Measurements from ENCODE around the gene CBFA2T2.
A peak's percentile ranks its signal among the peaks of the same experiment; 100 is the strongest.
"Not testable (repeated sequence)": the region's sequence is repeated elsewhere in the genome, so short reads cannot be mapped to it uniquely, and the experiment has no call there.

CBFA2T2 gene

DNA sequence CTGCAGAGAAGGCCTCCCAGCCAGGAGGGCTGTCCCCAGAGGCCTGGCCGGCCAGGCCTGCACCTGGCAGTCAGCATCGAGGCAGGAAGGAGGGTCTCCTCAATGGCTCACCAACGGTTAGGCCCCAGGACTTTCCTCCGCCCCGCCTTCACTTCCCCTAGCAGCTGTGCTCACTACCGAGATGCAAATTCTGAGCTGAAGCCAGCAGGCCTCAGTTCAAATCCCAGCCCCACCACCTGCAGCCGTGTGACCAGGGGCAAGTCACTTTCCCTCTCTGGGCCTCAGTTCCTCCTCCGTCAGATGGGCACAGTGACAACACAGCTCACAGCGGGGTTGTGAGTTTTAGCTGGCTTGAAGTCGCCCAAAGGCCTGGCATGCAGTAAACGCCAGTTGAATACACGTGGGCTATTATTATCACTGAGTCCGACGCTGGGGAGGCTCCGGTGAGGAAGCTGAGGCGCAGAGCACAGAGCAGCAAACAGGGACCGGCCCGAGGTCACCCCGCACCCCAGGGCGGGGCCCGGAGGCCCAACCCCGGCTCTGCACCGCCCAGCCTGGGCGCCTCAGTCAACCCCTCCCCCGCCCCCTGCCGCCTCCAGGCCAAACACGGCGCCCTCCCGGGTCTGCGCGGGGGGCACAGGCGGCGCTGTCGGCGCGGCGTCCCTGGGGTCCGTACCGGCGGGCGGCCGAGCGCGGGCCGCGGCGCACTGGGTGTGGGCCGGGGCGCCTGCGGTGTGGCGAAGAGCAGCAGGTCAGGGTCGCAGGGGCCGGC is 195.6 kb downstream of the CBFA2T2 start:
- peak; percentile 83 for DNase-seq

DNA sequence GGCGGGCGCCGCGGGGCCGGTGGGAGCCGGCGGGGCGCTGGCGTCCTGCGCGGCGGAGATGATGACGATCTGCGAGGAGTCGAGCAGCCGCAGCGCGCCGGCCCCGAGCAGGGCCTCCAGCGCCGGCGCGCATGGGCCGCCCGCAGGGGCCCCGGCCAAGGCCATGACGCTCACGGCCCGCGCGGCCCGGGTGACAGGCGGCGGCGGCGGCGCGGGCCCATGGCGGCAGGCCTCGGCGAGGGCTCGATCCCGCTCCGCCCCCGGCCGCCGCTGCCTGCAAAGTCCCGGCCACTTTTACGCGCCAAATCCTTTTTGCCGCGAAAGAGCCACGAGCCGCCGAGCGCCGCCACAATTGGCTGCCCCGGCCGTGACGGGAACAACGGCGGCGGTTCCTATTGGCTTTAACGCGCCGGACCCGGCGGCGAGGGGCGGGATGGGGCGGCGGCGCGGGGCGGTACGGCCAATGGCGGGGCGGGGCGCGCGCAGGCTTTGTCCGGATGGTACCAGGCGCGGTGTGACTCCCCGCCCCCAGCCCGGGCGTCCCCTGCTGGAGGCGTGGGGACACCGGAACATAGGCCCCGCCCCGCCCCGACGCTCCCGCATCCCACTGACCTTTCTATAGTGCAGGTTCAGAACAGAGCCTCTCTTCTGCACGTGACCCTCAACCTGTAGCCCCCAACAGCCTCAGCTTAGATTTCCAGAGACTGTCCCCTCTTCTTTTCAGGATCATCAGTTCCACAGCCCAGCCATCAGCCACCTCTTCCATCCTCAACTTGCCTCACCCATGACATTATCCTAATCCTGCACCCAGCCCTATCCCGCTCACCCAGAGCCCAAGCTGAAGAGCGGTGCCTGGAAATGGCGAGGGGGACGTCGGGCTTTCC is 196.4 kb downstream of the CBFA2T2 start, which contains the start of gene E2F1:
E2F1 (minus strand) TSS at position 286 of the 884 bp plus-strand sequence; CDS start at position 165, 121 bp downstream.
- peak; percentile 98 for DNase-seq

DNA sequence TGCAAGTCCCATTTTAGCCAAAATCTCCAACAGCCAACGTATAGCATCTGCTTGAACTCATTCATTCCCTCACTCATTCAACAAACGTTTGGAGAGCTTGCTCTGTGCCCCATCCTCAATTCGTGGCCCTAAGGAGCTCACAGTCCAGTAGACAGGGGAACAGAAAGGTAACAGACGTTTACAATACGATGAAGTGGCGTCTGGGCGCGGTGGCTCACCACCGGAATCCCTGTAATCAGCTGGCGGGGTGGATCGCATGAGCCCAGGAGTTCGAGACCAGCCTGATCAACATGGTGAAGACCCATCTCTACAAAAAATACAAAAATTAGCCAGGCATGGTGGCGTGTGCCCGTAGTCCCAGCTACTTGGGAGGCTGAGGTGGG is 197.1 kb downstream of the CBFA2T2 start:
- DNase-seq: no peak

GRCh38 chr20:33687370-33687915 is 197.5 kb downstream of the CBFA2T2 start:
- DNase-seq: no peak

DNA sequence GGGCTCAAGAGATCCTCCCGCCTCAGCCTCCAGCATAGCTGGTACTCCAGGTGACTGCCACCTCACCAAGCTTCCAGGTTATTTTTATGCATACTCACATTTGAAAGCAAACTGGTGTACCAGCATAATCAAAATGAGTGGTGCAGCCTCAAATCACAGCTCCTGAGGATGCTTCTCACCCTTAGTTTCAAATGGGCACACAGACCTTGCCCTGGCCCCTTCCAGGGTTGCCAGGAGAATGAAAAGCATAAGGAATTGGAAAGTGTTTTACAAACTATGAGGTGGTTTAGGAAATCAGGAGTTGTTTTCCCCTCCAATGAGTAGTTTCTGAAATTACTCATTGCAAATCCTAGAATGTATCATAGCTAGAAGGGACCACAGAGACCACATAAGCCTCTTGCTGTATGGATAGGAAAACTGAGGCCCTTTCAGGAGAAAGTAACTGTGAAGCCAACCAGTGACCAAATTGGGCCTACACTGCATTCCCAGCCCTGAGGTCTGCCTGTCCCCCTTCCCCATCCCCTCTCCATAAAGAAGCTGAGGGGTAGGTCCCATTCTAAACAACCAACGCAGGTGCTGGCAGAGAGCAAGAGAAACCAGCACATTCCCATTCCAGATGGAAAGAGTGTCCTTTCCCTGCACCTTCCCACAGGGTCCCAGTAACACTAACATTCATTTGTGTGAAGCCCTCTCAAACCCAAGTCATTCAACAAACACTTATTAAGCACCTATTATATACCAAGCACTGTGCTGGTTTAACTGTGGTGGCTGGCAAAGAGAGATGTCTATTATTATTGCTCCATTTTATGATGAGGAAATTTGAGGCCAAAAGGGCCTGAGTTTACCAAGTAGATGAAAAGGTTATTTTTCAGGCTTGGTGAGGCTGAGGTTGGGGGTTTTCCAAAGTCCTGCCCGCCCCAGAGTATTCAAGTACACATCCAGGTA is 198.4 kb downstream of the CBFA2T2 start:
- DNase-seq: no peak

DNA sequence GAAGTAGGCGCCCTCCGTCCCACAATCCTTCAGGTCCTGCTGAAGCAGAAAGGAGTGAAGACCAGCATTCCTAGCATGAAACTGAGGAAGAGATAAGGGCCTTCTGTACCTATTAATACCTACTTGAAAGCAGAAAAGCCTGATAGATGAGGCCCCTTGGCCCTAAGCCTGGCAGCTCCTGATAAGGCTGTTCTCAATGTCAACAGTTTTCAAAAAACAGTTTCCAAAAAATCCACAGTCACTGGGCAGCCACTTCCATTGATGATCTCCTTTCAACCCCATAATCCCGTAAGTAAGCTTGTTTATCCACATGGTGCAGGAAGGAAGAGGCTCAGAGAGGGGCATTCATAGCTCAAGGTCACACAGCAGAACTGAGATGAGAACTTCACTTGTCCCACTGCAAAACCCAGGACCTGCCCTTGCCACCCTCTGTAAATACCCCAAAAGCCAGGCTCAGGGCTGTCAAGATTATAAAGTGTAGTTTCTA is 199.1 kb downstream of the CBFA2T2 start:
- no peak for DNase-seq

DNA sequence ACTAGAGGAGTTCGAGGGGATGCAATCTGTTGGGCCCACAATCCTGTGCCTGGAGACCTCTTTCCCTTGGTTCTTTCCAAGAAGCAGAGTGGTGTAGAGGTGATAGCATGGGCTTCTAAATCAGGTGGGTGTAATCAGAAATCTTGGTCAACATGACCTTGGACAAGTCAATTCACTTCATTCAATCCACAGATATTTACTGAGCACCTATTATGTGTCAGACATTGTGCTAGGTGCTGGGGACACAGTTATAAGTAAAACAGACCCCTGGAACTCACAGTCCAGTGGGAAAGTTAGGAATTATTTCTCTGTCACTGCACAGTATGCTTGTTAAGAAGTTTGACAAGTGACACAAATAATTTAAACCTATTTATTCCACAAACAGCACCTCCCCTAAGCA is 199.6 kb downstream of the CBFA2T2 start:
- DNase-seq: no peak

DNA sequence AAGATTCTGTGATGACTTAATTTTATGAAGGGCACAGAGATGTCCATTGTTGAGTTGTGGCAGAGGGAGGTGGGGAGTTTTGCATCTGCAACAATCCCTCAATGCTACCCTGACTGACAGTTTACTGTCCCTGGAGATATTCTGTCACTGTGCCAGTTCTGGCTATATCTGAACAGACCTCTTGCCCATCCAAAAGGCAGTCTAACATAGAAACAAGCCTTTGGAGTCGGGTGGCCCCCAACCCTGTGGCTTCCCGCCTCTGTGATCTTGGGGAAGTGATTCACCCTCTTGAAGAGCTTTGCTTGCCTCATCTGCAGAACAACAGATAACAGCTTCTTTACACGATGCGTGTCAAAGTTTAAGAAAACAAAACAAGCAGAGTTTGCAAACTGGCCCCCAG is 200.1 kb downstream of the CBFA2T2 start:
- DNase-seq: peak; percentile 73

DNA sequence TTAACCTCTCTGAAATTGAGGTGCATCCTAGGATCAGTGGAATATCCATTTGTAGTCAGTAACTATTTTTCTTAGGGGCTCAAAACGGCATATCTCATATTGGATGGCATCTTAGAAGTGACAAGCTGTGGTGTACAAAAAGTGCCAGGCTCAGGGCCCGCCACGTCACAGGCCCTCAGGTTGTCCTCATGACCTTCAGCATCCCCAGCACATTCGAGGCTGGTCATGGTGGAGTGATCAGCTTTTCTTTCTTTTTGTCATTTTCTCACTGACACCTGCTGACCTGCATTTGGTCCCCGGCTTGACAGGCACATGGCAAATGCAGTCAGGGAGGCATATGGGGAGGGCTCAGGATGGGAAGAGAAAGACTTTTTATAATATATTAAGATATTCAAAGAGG is 203.4 kb downstream of the CBFA2T2 start:
- no peak for DNase-seq

- no peak for DNase-seq
Measured at GRCh38 chr20:33693741-33694638, 204.1 kb downstream of the CBFA2T2 start.

- no peak for DNase-seq
Measured at GRCh38 chr20:33694639-33695012, 204.7 kb downstream of the CBFA2T2 start.

DNA sequence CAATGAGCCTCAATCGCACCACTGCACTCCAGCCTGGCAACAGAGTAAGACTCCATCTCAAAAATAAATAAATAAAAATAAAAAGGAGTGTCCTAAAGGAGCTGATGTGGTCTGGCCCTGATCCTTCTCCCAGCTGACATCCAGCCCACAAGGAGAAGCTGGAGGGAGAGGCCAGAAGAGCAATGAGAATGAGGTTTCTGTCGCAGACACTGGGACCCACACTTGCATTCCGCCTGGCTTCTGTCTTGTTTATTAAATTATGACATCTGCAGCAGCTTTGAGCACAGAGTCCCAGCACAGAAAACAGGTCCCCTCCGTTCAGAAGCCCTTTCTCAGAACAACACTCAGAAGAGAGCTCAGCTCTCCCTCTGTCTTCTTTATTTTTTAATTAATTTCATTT is 206.6 kb downstream of the CBFA2T2 start:
- DNase-seq: no peak

DNA sequence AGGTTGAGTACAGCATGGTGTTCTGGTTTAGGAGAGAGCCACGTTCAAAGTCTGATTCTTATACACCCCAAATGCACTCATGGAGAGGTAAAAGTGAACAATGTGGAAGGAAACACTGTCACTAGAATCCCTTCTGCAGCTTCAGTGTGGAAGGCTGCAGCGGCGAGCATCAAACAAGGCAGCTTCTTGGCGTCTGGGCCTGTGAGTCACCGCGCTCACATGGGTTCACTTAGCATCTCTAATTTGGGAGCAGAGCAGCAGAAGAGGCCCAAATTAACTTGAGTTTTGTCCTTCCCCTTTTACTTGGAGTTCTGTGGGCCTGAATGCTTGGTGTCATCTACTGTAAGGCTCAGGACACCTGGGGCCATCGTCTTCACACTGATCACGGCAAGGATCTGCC is 207.2 kb downstream of the CBFA2T2 start:
- DNase-seq: no peak

- DNase-seq: not testable (repeated sequence)
Measured at GRCh38 chr20:33698966-33699365, 209.1 kb downstream of the CBFA2T2 start.
